Keratinocyte (primary cell): ENCODE results near the gene ARHGAP9. TPM values are rescaled to one million over a fixed set of nuclear protein-coding genes. Genes with fewer than 3 reads are reported as not detected.
A peak's percentile ranks its signal among the peaks of the same experiment; 100 is the strongest.

Source experiments
- DNase-seq: peaks from one replicate; pipeline ENCODE4 v3.0.0-alpha.2; 2011; ENCODE audit warnings: low read depth, missing footprints, low spot score
- FAIRE-seq: peaks from 2 replicates; lab custom pipeline; 2011; peaks lifted over from hg19 to GRCh38; lab: Jason Lieb, UNC
- H2AFZ ChIP-seq: 2 replicates; pipeline ENCODE4 v1.6.0; 2012; ENCODE audit warnings: low read length, control low read depth, inconsistent platforms; ENCODE audit not compliant: control insufficient read depth
- H3K27ac ChIP-seq: 2 replicates; pipeline ENCODE4 v1.5.1; 2011; ENCODE audit warnings: low read length; ENCODE audit not compliant: control insufficient read depth, insufficient read depth
- H3K27me3 ChIP-seq: 3 replicates; pipeline ENCODE4 v1.6.0; 2011; ENCODE audit warnings: low read length; ENCODE audit not compliant: control insufficient read depth, insufficient read depth; ENCODE audit errors: extremely low read depth
- H3K36me3 ChIP-seq, 2 experiments: 2 replicates in 1 of 2; 3 replicates in 1 of 2; pipeline ENCODE4 v1.5.1; 2011; ENCODE audit warnings: low read length in 2 of 2, mild to moderate bottlenecking in 1 of 2; ENCODE audit not compliant: control insufficient read depth in 2 of 2, insufficient read depth in 2 of 2; ENCODE audit errors: extremely low read depth in 1 of 2
- H3K4me1 ChIP-seq: 3 replicates; pipeline ENCODE4 v1.5.1; 2011; ENCODE audit warnings: low read length; ENCODE audit not compliant: control insufficient read depth, insufficient read depth; ENCODE audit errors: extremely low read depth
- H3K4me2 ChIP-seq: 3 replicates; pipeline ENCODE4 v1.6.0; 2011; ENCODE audit warnings: low read depth, low read length; ENCODE audit not compliant: control insufficient read depth, insufficient read depth; ENCODE audit errors: extremely low read depth
- H3K4me3 ChIP-seq, 3 experiments: fragments of 200-600 bp in 1 of 3; sonication (generic) in 1 of 3; 2 replicates in 2 of 3; 3 replicates in 1 of 3; pipeline ENCODE4 v1.5.1; 2011 to 2016; ENCODE audit warnings: low read length in 3 of 3, mild to moderate bottlenecking in 3 of 3, control low read depth in 2 of 3, inconsistent platforms in 1 of 3, low read depth in 1 of 3, mixed read lengths in 1 of 3, mixed run types in 1 of 3, moderate library complexity in 1 of 3; ENCODE audit not compliant: control insufficient read depth in 2 of 3, insufficient read depth in 2 of 3; ENCODE audit errors: extremely low read depth in 1 of 3
- H3K79me2 ChIP-seq: 2 replicates; pipeline ENCODE4 v1.6.0; 2012; ENCODE audit warnings: low read length; ENCODE audit not compliant: control insufficient read depth, insufficient read depth
- H3K9ac ChIP-seq: 3 replicates; pipeline ENCODE4 v1.6.0; 2011; ENCODE audit warnings: low read length; ENCODE audit not compliant: control insufficient read depth, insufficient read depth; ENCODE audit errors: extremely low read depth
- H3K9me1 ChIP-seq: 3 replicates; pipeline ENCODE4 v1.6.0; 2011; ENCODE audit warnings: low read length; ENCODE audit not compliant: control insufficient read depth, insufficient read depth; ENCODE audit errors: extremely low read depth
- H3K9me3 ChIP-seq: 2 replicates; pipeline ENCODE4 v1.5.1; 2012; ENCODE audit warnings: low read depth, low read length; ENCODE audit not compliant: control insufficient read depth
- H4K20me1 ChIP-seq: 3 replicates; pipeline ENCODE4 v1.6.0; 2011; ENCODE audit warnings: low read length; ENCODE audit not compliant: control insufficient read depth, insufficient read depth; ENCODE audit errors: extremely low read depth
- EZH2 ChIP-seq: IDR thresholded peaks from one replicate; pipeline ENCODE4 v1.6.1; 2012; ENCODE audit warnings: inconsistent platforms, mild to moderate bottlenecking, low read length, moderate library complexity
- dilution Hi-C: fragments of 300-500 bp; cut with MboI; formaldehyde crosslinking; loops from one replicate; pipeline ENCODE4 v1.7.0; 2020; ENCODE audit warnings: low sequenced_read_pairs; ENCODE audit not compliant: extremely low pct_ligation_motif_present
- polyA plus RNA-seq, 5 experiments: library from polyadenylated mRNA; depleted of rRNA in 3 of 5; stranded (reverse) in 3 of 5; stranded (forward) in 1 of 5; unstranded in 1 of 5; fragments of >200 nt; gene quantifications; 1 replicate in 1 of 5; 2 replicates in 3 of 5; 3 replicates in 1 of 5; pipeline versions ENCODE4 v1.2.1 to v1.2.3, GENCODE V29; 2011 to 2012; ENCODE audit warnings: missing spikeins in 2 of 5, low read depth in 1 of 5, low replicate concordance in 1 of 5
- TF ChIP-seq, protein P1 (sequence below), 3 experiments: IDR thresholded peaks in 1 of 3; conservative IDR thresholded peaks in 1 of 3; optimal IDR thresholded peaks in 1 of 3; 2 replicates in 2 of 3; 3 replicates in 1 of 3; pipeline versions ENCODE3 to v1.5.1; 2011; ENCODE audit warnings: low read length in 3 of 3, mild to moderate bottlenecking in 3 of 3, moderate library complexity in 2 of 3, control low read depth in 1 of 3, inconsistent platforms in 1 of 3; ENCODE audit not compliant: insufficient read depth in 2 of 3; ENCODE audit errors: extremely low read depth in 1 of 3

Gene ARHGAP9
- polyA plus RNA-seq, 1 donor (not counting 4 experiments of a cell fraction or from before 2014, with no cell fraction given), result not detected

DNA sequence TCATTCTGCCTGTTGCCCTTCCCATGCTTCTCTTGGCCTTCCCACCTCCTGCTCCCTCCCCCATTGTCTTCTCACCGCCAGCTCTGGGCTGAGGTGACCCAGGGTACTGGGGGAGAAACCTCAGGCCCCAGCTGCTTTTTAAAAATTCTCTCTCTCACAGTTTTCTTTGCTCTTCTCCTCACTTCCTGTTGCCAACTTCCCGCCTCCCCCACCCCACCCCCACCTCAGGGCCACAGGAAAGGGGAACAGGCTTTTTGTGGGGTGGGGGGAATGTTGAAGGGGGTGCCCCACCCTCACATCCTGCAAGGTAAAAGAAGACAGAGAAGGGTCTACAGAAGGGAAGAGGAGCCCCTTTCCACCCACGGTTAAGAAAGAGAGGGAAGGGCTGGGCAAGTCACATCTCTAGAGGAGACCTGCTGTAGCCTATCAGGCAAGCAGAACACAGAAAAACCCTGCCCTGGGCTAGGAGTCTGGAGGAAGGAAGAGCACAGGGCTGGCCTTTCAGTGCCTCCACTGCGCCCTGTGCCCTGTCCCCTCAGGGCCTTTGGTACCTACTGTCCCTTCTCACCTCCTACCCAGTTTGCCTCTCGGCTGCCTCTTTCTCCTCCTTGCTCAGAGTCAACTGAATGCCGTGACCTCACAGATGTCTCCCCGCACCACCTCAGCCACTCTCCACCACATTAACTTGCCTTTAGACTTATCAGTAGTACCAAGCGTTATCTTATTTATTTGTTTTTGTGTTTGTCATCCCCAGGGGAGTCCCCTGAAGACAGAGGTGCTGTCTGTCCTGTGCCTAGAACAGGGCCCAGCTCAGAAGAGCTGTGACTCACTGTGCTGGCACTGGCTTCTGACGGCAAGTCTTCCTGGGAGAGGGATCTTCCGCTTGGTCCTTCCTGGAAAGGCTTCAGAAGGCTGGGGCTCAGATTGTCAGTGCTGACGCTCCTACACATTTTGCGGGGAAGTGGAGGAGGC is 1.7 kb downstream of the ARHGAP9 start:
- FAIRE-seq (no peak), DNase-seq (no peak)
- dilution Hi-C loops, result no loop called here
- Histone ChIP-seq H4K20me1 (no peaks in the 10 kb centered on the region), H3K9me1 (no peaks in the 10 kb centered on the region), H3K4me3 (no peak overlapping the region), H3K9ac (no peak overlapping the region), H3K79me2 (no peaks in the 10 kb centered on the region), H3K36me3 (no peaks in the 10 kb centered on the region), H2AFZ (no peak overlapping the region), H3K9me3 (no peaks in the 10 kb centered on the region), H3K4me2 (no peak overlapping the region), H3K27ac (no peak overlapping the region), H3K27me3 (peaks cover 67% of the 10 kb centered on the region), H3K4me1 (peaks cover 3% of the 10 kb centered on the region)
- peak; percentile 18 for TF ChIP-seq EZH2
- TF ChIP-seq, protein P1, sequence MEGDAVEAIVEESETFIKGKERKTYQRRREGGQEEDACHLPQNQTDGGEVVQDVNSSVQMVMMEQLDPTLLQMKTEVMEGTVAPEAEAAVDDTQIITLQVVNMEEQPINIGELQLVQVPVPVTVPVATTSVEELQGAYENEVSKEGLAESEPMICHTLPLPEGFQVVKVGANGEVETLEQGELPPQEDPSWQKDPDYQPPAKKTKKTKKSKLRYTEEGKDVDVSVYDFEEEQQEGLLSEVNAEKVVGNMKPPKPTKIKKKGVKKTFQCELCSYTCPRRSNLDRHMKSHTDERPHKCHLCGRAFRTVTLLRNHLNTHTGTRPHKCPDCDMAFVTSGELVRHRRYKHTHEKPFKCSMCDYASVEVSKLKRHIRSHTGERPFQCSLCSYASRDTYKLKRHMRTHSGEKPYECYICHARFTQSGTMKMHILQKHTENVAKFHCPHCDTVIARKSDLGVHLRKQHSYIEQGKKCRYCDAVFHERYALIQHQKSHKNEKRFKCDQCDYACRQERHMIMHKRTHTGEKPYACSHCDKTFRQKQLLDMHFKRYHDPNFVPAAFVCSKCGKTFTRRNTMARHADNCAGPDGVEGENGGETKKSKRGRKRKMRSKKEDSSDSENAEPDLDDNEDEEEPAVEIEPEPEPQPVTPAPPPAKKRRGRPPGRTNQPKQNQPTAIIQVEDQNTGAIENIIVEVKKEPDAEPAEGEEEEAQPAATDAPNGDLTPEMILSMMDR (optimal IDR thresholded peaks at IDR 0.05 in 1 of 3, IDR thresholded peaks at IDR 0.05 in 1 of 3, conservative IDR thresholded peaks at IDR 0.05 in 1 of 3; ENCODE audit: extremely low read depth in 1 of 3, insufficient read depth in 2 of 3, low read length in 3 of 3), result no peak

DNA sequence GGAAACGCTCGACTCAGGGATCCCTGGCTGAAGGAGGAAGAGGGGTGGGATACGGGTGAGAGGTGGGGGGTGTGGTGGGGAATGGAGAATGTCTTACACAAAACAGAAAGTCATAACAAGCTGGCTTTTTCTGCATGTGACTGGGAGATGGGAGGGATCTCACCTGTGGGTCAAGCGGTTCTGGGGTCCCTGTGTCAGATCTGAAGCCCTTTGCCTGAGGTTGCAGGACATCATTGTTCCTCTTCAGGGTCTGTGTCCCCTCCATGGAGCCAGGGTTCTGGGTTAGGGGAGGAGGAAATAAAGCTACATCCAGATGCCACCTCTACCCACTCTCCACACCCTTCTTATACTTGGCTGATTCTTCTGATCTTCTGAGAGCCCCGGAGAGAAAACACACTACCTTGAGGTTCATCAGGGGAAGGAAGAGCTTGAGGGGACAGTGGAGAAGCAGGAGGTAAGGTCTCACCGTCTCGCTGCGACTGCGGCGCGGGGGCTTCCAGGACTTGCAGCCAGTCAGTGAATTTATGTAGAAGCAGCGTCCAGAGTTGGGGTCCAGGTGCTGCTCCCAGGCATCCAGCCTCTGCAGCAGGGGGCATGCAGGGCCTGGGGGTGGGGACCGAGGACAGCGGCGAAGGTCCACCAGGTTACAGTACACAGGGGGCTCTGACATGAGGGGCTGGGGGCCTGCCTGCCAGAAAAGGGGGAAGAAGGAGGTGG is 2.5 kb downstream of the ARHGAP9 start:
- Histone ChIP-seq H3K4me1 (peaks cover 3% of the 10 kb centered on the region), H3K9me3 (no peaks in the 10 kb centered on the region), H3K79me2 (no peaks in the 10 kb centered on the region), H3K27ac (no peak overlapping the region), H2AFZ (no peak overlapping the region), H4K20me1 (no peaks in the 10 kb centered on the region), H3K4me3 (no peak overlapping the region), H3K27me3 (peaks cover 75% of the 10 kb centered on the region), H3K9me1 (no peaks in the 10 kb centered on the region), H3K4me2 (no peak overlapping the region), H3K9ac (no peak overlapping the region), H3K36me3 (no peaks in the 10 kb centered on the region)
- TF ChIP-seq, protein P1 (optimal IDR thresholded peaks at IDR 0.05 in 1 of 3, IDR thresholded peaks at IDR 0.05 in 1 of 3, conservative IDR thresholded peaks at IDR 0.05 in 1 of 3; ENCODE audit: extremely low read depth in 1 of 3, insufficient read depth in 2 of 3, low read length in 3 of 3), result no peak
- peak; percentile 6 for TF ChIP-seq EZH2
- DNase-seq (no peak), FAIRE-seq (no peak)
- dilution Hi-C loops, result no loop called here
